ENCODE measurements around the gene MYO1D. TPM values are rescaled to one million over a fixed set of nuclear protein-coding genes. Genes with fewer than 3 reads are reported as not detected.

Gene MYO1D
- total RNA-seq, 1 experiment from 2014 or later = 29.9 TPM

- Mint-ChIP-seq H3K36me3 (peaks cover 4% of the 10 kb centered on the region; the same call in 1 of the 2 replicates), H3K27ac (no peak overlapping the region), H3K4me3 (no peak overlapping the region), H3K9me3 (peaks cover 9% of the 10 kb centered on the region), H3K27me3 (ENCODE audit: low read depth) (no peaks in the 10 kb centered on the region; the same call in none of the 2 replicates), H3K4me1 (peaks cover 13% of the 10 kb centered on the region)
- TF ChIP-seq ATF2 (CRISPR knock-in tag; IDR thresholded peaks at IDR 0.05; ENCODE audit: borderline replicate concordance, low read depth) (no peak), TCF7 (CRISPR knock-in tag; IDR thresholded peaks at IDR 0.05; ENCODE audit: low read depth) (no peak), ZBTB21 (CRISPR knock-in tag; IDR thresholded peaks at IDR 0.05; ENCODE audit: borderline replicate concordance) (no peak), GRHL2 (CRISPR knock-in tag; IDR thresholded peaks at IDR 0.05; ENCODE audit: insufficient replicate concordance, severe bottlenecking) (no peak), E2F4 (CRISPR knock-in tag; IDR thresholded peaks at IDR 0.05; ENCODE audit: borderline replicate concordance, low read depth) (no peak), MYBL2 (CRISPR knock-in tag; IDR thresholded peaks at IDR 0.05) (no peak), ARID4B (CRISPR knock-in tag; IDR thresholded peaks at IDR 0.05; ENCODE audit: borderline replicate concordance) (no peak), RORB (CRISPR knock-in tag; IDR thresholded peaks at IDR 0.05) (no peak), MLX (CRISPR knock-in tag; IDR thresholded peaks at IDR 0.05) (no peak)
- CTCF ChIA-PET = interaction anchor here (0.6 to 1.7 kb wide), 2 partner anchors 37 to 54 kb away, joined by 5 to 6 read pairs; no protein-coding TSS in a partner anchor
- no peak for DNase-seq (ENCODE audit: low spot score)
- no peak for ATAC-seq
- POLR2A ChIA-PET = no interaction called here
Measured at GRCh38 chr17:32882734-32883133, 5.8 kb upstream of the MYO1D start.

- Mint-ChIP-seq H3K9me3 (peaks cover 9% of the 10 kb centered on the region), H3K36me3 (peaks cover 4% of the 10 kb centered on the region; the same call in 1 of the 2 replicates), H3K27ac (no peak overlapping the region), H3K27me3 (ENCODE audit: low read depth) (peaks cover 2% of the 10 kb centered on the region), H3K4me3 (no peak overlapping the region), H3K4me1 (peaks cover 12% of the 10 kb centered on the region)
- CTCF ChIA-PET = interaction anchor here (0.6 to 1.7 kb wide), 2 partner anchors 38 to 55 kb away, joined by 5 to 6 read pairs; no protein-coding TSS in a partner anchor
- ATAC-seq (no peak), DNase-seq (ENCODE audit: low spot score) (no peak)
- TF ChIP-seq IRF2 (CRISPR knock-in tag; IDR thresholded peaks at IDR 0.05; ENCODE audit: borderline replicate concordance, low read depth) = no peak
- no peak for TF ChIP-seq CREB1 (CRISPR knock-in tag; IDR thresholded peaks at IDR 0.05)
- TF ChIP-seq ELF4 (CRISPR knock-in tag; IDR thresholded peaks at IDR 0.05; ENCODE audit: low read depth) = no peak
- no peak for TF ChIP-seq ZMAT4 (CRISPR knock-in tag; IDR thresholded peaks at IDR 0.05)
- no peak for TF ChIP-seq ATF3 (CRISPR knock-in tag; conservative IDR thresholded peaks at IDR 0.05)
- no peak for TF ChIP-seq GRHL2 (CRISPR knock-in tag; IDR thresholded peaks at IDR 0.05; ENCODE audit: insufficient replicate concordance, severe bottlenecking)
- TF ChIP-seq ATF6 (CRISPR knock-in tag; IDR thresholded peaks at IDR 0.05) = no peak
- TF ChIP-seq ERG (CRISPR knock-in tag; IDR thresholded peaks at IDR 0.05) = no peak
- POLR2A ChIA-PET = no interaction called here
Measured at GRCh38 chr17:32882029-32882428, 5.1 kb upstream of the MYO1D start.
